Measurements from ENCODE around the gene ZEB2. TPM values are rescaled to one million over a fixed set of nuclear protein-coding genes. Genes with fewer than 3 reads are reported as not detected.

The ZEB2 gene
- total and polyA plus RNA-seq, 10 of the 15 experiments (the other 5 are each of a cell fraction or from before 2014, with no cell fraction given) = 0.14 to 3.2 (median 0.84) TPM

DNA sequence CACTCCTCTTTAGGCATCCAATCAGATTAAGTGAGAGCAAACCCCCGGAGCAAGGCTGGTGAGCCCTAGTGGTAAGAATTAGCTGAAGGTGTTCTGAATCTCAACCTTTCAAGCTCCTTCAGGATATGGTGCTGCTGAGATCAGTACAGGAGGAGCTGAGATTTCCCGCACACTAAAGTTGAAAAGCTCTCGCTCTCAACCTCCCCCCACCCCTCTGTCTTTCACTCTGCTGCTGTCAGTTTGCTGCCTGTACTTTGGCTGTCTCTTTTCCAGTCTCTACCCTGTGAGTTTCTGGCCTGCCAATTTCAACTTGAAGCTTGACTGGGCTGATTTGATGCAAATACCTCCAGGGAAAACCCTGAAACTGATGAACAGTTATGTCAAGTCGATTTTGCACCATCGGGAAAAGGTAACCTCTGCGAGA is 15.7 kb downstream of the ZEB2 start (continued):
- TF ChIP-seq, protein P1, sequence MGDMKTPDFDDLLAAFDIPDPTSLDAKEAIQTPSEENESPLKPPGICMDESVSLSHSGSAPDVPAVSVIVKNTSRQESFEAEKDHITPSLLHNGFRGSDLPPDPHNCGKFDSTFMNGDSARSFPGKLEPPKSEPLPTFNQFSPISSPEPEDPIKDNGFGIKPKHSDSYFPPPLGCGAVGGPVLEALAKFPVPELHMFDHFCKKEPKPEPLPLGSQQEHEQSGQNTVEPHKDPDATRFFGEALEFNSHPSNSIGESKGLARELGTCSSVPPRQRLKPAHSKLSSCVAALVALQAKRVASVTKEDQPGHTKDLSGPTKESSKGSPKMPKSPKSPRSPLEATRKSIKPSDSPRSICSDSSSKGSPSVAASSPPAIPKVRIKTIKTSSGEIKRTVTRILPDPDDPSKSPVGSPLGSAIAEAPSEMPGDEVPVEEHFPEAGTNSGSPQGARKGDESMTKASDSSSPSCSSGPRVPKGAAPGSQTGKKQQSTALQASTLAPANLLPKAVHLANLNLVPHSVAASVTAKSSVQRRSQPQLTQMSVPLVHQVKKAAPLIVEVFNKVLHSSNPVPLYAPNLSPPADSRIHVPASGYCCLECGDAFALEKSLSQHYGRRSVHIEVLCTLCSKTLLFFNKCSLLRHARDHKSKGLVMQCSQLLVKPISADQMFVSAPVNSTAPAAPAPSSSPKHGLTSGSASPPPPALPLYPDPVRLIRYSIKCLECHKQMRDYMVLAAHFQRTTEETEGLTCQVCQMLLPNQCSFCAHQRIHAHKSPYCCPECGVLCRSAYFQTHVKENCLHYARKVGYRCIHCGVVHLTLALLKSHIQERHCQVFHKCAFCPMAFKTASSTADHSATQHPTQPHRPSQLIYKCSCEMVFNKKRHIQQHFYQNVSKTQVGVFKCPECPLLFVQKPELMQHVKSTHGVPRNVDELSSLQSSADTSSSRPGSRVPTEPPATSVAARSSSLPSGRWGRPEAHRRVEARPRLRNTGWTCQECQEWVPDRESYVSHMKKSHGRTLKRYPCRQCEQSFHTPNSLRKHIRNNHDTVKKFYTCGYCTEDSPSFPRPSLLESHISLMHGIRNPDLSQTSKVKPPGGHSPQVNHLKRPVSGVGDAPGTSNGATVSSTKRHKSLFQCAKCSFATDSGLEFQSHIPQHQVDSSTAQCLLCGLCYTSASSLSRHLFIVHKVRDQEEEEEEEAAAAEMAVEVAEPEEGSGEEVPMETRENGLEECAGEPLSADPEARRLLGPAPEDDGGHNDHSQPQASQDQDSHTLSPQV (IDR thresholded peaks at IDR 0.05) = no peak
- TF ChIP-seq PAX8 (IDR thresholded peaks at IDR 0.05) (no peak), IKZF1 (conservative IDR thresholded peaks at IDR 0.05) (no peak)

DNA sequence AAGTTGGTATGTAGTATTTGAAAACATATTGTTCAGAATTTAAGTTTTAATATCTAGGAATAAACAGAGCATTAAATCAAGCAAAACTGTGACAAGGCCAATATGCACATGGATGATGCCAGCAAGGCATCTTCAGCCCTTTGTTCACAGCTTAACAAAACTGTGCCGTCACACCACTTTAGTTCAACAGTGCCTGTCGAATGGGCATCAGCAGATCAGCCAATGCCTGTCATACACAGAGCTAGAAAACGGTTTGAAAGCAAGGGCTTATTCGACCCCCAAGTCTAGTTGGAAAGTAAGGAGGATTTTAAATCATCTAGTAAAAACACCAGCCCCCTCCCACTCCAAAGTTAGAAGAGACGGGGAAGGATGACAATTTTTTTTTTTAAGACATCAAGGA is 16.7 kb downstream of the ZEB2 start:
- POLR2A ChIA-PET = no interaction called here
- Histone ChIP-seq H3K4me2 (ENCODE audit: control insufficient read depth, insufficient read depth) (no peak overlapping the region), H4K20me1 (ENCODE audit: control insufficient read depth, insufficient read depth) (no peaks in the 10 kb centered on the region), H3K9me3 (replicated peaks; ENCODE audit: control insufficient read depth, insufficient read depth, low read length) (no peaks in the 10 kb centered on the region), H3K79me2 (ENCODE audit: control insufficient read depth, insufficient read depth, low read length) (no peaks in the 10 kb centered on the region), H3K9ac (ENCODE audit: control insufficient read depth, insufficient read depth, low read length) (no peak overlapping the region), H3K4me1 (ENCODE audit: control insufficient read depth, insufficient read depth, low read length) (no peaks in the 10 kb centered on the region), H3K4me3 (no peak overlapping the region), H2AFZ (ENCODE audit: control insufficient read depth, low read depth, low read length) (no peak overlapping the region), H3K27me3 (replicated peaks in 1 of 2; ENCODE audit: control insufficient read depth in 2 of 2, insufficient read depth in 2 of 2, low read length in 1 of 2) (peaks cover 0 to 13% of the 10 kb centered on the region in 2 experiments; a peak in 3 of 4 replicates), H3K36me3 (ENCODE audit: control insufficient read depth in 2 of 2, insufficient read depth in 2 of 2, low read length in 1 of 2) (no peaks in the 10 kb centered on the region), H3K27ac (ENCODE audit: control insufficient read depth, insufficient read depth) (no peak overlapping the region)
- DNase-seq (ENCODE audit: low read depth, low spot score) (no peak), ATAC-seq (no peak), FAIRE-seq (no peak)
- TF ChIP-seq CBFB (IDR thresholded peaks at IDR 0.05; ENCODE audit: low read depth) (no peak), CEBPB (IDR thresholded peaks at IDR 0.05; ENCODE audit: borderline replicate concordance in 1 of 2, low read depth in 2 of 2, low read length in 2 of 2) (no peak), MYC (IDR thresholded peaks at IDR 0.05; ENCODE audit: insufficient read depth, insufficient read length, insufficient replicate concordance, low read length, severe bottlenecking) (no peak), SUZ12 (IDR thresholded peaks at IDR 0.05; ENCODE audit: unreplicated experiment) (no peak)
- TF ChIP-seq, protein P2, sequence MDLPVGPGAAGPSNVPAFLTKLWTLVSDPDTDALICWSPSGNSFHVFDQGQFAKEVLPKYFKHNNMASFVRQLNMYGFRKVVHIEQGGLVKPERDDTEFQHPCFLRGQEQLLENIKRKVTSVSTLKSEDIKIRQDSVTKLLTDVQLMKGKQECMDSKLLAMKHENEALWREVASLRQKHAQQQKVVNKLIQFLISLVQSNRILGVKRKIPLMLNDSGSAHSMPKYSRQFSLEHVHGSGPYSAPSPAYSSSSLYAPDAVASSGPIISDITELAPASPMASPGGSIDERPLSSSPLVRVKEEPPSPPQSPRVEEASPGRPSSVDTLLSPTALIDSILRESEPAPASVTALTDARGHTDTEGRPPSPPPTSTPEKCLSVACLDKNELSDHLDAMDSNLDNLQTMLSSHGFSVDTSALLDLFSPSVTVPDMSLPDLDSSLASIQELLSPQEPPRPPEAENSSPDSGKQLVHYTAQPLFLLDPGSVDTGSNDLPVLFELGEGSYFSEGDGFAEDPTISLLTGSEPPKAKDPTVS (IDR thresholded peaks at IDR 0.05; ENCODE audit: low read depth, low read length) = no peak
- SMC1A ChIA-PET (ENCODE audit: uncharacterized antibody, unreplicated experiment) = interaction anchor here (0.7 to 1.2 kb wide), 3 partner anchors 33 to 363 kb away, joined by 3 to 4 read pairs (median 3); no protein-coding TSS in a partner anchor
- WGBS (ENCODE audit: insufficient coverage, insufficient replicate concordance, low lambda C conversion rate, missing lambda C conversion rate) = 34% methylated on average over 5 of the region's 5 CpGs
- BruUV-seq (replicated peaks) = no TSS peak
- intact Hi-C loops (cut with micrococcal nuclease; ENCODE audit: unreplicated experiment) = no loop called here
- RAD21 ChIA-PET (ENCODE audit: unreplicated experiment) = interaction anchor here (1.1 kb wide), 1 partner anchor 12 kb away, joined by 4 read pairs; no protein-coding TSS in a partner anchor
- CTCF ChIA-PET = interaction anchor here (1.2 kb wide), 1 partner anchor 54 kb away, joined by 5 read pairs; no protein-coding TSS in a partner anchor
- in situ Hi-C loops (cut with MboI) = no loop called here

All from GM12878 (cell line).